GM18867 (cell line): ENCODE results near the gene PBX4.

Experiments used
- ATAC-seq: cut with Tn5 transposase; IDR thresholded peaks from one replicate; pipeline ENCODE4 v1.9.1; 2021; ENCODE audit warnings: mild to moderate bottlenecking, moderate library complexity; ENCODE audit not compliant: unreplicated experiment

The PBX4 gene

DNA sequence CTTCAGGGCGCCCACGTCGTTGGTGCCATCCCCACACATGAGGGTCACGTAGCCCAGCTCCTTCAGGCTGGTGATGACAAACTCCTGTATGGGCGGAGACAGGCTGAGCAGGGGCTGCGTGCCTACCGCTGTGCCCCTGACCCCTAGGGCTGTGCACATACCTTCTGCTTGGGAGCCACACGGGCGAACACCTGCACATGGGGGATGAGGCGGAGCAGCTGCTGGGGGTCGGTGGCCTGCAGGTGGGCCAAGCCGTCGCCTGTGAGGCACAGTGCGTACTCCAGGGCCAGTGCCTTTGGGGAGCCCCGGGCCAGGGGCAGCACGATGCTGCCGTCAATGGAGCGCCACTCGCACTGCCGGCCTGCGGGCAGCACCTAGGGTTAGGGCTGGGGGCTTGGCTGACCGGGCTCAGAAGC lies 31.1 kb upstream of the PBX4 start:
- ATAC-seq: no peak

DNA sequence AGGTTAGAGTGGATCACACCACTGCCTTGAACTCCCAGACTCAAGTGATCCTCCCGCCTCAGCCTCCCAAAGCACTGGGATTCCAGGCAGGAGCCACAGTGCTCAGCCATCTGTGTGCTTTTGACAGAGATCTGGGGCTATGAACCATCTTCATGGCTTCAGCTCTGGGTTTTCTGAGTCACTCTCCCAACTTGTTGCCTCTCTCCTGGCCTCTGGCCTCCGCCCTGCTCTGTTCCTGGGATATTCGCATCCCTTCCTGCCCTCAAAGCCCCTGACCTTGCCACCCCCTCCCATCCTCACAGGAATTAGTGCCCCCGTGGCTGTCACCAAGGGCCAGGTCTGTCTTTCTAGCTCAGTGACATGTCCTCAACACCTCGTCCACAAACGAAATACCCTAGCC lies 30.7 kb upstream of the PBX4 start:
- no peak for ATAC-seq

DNA sequence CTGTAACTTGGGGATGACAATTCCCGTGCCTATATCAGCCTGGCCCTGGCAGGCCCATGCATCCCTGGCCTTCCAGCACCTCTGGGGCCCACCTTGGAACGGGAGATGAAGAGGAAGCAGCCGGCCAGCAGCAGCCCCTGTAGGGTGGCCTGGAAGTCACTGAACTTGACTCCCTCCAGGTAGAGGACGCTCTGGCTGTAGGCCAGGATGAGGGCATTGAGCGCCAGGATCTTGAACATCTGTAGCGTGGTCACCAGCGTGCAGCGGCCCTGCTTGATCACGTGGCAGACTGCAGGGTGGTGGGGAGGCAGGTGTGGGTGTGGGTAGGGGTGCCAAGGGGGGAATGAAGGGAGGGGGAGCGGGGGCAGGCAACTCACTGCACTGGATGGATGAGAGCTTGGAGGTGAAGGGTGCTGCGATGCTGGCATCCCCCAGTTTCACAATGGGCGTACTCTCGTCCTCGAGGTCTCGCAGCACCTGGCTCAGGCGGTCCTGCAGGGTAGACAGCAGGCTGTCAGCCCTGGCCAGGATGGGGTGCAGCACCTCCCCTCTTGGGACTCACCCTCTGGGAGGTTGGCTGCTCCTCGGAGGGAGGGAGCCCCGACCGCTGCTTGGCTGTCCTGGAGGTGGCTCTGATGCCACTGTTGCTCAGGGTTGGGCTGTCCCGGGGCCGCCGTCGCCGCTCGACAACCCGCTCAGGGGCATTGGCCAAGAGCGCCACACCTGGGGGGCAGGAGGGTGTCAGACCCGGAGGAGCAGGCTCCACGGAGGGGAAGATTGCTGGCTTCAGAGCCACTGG lies 28.7 kb upstream of the PBX4 start:
- no peak for ATAC-seq

GRCh38 chr19:19645233-19645870 lies 26.9 kb upstream of the PBX4 start:
- ATAC-seq: no peak

DNA sequence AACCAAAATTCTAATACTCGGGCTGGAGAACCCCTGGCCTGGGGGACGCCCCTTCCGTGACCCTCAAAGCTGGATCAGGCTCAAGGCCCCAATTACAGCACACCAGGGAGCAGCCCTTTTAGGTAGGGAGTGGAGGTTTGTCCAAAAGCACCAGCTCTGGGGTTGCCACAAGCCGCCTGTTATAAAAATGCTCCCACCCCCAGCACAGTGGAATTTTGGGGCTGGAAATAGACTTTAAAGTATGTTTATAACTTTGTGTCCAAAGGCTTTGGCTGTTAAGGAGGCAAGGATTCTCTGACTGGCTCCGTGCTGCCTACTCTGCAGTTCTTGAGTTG lies 25.5 kb upstream of the PBX4 start:
- no peak for ATAC-seq

GRCh38 chr19:19643158-19644053 lies 24.9 kb upstream of the PBX4 start, which contains the start of gene GMIP:
GMIP (minus strand) TSS chr19:19643657; CDS start chr19:19643529, 128 bp downstream.
- ATAC-seq: peak; percentile 64

DNA sequence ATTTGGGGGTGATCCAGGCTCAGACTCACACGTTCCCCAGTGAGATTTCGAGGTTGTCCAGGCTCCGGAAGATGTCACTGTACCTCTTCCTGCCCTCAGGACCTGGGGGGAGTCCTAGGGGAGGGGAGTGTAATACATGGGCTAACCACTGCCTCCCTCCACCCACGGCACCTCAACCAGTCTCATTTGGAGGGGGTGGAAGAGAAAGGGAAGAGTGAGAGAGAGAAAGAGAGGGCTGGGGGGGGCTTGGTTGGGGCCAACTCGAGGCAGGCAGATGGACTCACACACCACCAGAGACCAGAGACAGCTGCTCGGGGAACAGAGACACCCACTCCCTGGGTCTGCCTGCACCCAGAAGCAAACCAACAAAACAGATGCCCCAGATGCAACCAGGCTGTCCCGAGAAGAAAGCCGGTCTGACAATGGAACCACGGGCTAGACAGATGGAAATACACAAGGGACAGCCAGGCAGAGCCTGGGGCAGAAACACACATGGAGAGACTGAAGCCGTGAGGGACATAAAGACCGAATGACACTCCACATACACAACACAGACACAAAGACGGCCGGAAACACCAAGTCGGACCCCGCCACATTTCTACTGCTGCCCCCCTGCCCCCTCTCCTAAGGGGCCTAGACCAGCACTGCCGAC lies 24.1 kb upstream of the PBX4 start:
- ATAC-seq: peak; percentile 15

GRCh38 chr19:19637523-19638251 lies 19.2 kb upstream of the PBX4 start:
- ATAC-seq: no peak

DNA sequence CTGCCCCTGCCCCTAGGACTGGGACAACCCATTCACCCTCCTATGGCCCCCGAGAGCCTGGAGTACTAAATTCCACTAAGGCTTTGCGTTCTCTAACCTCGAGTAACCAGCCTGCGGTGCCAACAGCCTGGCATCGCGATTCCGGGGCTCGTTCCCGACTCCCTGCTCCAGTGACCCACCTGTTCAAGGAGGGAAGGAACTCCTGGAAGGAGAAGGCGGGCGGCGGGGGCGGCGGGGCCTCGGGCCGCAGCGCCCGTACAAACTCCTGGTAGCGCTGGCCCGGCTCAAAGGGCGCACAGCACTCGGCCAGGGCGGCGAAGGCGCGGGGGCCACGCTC lies 18.7 kb upstream of the PBX4 start:
- no peak for ATAC-seq

DNA sequence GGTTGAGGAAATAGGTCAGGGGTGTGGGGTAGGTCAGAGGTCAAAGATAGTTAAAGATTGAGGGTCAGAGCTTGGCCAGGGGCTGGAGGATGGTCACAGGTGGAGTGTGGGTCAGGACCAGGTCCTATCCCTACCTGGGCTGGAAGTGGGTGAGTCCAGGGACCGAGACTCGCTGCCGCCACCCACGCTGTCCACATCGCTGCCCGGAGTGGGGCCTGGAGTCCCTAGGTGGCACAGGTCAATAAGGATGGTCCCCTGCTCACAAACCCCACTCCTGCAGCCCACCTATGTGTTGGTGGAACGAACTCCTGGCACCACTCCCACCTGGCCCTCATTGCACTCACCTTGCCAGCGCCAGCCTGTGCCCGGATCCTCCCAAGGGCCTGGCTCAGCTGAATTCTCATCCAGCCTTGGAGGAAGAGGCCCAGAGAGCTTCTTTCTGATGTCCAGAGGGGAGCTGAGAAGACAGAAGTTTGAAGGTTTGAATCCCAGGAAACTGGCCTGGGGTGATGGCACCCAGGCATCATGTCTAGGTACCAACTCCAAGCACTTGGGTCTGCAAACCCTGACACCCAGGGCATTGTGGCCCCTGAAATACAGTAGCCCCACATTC lies 18.2 kb upstream of the PBX4 start:
- no peak for ATAC-seq

DNA sequence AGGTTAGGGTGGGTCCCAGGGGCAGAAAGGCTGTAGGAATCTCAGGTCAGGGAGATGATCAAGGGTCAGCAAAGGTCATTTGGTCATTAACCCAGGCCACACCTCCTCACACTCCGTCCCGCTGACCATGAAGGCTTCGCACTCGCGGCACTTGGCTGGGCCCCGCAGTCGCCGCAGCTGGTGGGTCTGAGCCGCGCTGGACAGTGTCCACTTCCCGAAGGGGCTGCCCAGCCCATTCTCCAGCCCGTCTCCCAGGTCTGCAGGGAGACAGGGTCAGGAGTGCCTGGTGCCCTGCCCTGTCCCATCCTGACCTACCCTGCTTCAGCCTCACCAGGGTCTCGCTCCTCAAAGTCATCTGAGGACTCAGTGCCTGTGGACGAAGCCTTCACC lies 16.8 kb upstream of the PBX4 start:
- ATAC-seq: no peak

GRCh38 chr19:19634516-19635312 lies 16.2 kb upstream of the PBX4 start:
- no peak for ATAC-seq

DNA sequence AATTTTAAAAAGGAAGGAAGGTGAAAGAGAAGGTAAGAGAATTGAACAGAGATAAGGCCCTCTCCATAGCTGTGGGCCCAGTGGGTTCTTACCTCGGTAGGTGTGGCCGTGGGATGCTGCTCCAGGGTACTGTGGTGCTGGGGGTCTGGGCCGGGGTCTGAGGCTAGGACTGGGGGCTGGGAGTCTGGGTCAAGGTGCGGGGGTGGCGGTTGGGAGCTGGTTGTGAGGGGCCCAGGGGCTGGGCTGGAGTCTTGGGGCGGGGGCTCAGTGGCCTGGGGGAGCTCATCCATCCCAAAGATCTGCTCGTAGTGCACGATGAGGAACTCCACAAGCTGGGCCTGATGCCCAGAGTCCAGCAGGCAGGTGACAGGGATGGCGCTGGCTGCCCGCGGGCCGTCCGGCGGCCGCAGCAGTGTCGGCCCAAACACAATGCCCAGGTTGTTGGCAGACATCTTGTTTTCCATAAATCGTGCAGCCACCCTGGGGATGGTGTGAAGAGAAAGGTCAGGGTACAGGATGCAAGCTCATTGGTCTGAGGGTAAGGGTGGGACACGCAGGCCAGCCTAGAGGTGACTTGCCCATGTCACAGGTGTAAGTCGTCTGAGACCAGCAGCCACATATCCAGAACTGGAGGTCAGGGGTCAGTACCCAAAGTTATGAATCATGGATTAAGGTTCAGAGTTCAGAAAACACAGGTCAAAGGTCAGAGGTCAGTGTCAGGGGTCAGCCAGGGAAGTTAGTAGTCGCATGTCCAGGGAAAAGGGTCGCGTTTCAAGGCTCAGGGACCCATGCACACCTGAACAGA lies 15.4 kb upstream of the PBX4 start:
- ATAC-seq: no peak

DNA sequence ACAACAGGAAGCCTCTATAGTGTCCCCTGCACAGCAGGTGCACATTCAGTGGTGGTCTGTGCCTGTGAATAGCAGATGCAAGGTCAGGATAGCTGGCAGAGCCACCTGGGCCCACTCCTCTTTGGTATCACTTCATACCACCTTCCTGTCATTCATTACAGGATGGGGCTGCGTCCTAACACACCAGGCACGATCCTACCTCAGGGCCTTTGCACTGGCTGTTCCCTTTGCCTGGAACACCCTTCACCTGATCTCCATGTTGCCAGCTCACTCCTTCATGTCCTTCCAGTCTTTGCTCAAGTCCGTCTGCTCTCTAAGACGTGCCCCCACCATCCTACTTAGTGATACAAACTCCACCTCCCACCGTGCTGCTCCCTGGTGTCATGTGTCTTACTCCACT lies 14.2 kb upstream of the PBX4 start:
- no peak for ATAC-seq

- ATAC-seq: no peak
Observed at GRCh38 chr19:19631346-19631745, 12.9 kb upstream of the PBX4 start.

- no peak for ATAC-seq
Observed at GRCh38 chr19:19630426-19630825, 11.9 kb upstream of the PBX4 start.

- ATAC-seq: no peak
Observed at GRCh38 chr19:19630062-19630414, 11.6 kb upstream of the PBX4 start.

DNA sequence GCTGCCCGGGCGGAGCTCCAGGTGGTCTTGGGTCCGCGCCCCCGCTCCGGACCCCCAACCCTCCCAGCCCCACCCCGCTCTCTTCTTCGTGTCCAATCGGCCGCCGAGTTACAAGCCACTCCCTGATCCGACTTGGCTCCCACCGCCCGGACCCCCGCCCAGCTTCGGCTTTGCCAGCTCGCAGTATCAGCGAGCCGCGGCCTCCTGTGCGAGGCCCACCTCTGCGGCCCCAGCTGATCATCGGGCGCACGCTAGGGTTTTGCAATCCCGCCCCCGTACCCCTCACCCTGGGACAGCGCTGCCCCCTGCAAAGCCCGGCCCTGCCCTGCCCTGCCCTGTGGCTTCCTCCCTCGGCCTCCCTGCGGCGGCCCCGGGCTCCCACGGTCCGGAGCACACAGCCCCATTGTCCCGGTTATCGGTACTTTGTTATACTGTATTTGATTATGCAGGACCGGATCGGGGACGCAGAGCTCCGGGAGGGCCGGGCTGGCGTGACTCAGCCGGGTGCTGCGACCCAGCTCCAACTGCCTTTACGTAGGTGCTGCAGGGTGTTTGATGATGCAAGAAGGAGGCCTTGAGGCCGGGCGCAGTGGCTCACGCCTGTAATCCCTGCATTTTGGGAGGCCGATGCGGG lies 10.1 kb upstream of the PBX4 start:
- ATAC-seq: peak; percentile 12
